HCT116 (cell line): ENCODE measurements around the gene PRC1. TPM values are rescaled to one million over a fixed set of nuclear protein-coding genes. Genes with fewer than 3 reads are reported as not detected.

Source experiments
- ATAC-seq: fragments of 200-7000 bp; cut with Tn5 transposase; 2 replicates; pipeline ENCODE4 v1.9.1; 2020; ENCODE audit warnings: mild to moderate bottlenecking, moderate library complexity
- BruUV-seq: library from RNA; stranded (reverse); fragments of 400-500 nt; replicated peaks from 2 replicates; lab custom pipeline; 2021; lab: Mats Ljungman, UMichigan
- CTCF ChIA-PET: fragments of 300-600 bp; sonication (Branson Sonifier 250); formaldehyde crosslinking; loops from one replicate; lab custom pipeline; 2021; ENCODE audit warnings: antibody characterized with exemption; lab: Charles Lee
- POLR2A ChIA-PET: fragments of 300-600, 350-600 bp; sonication (Branson Sonifier 250); formaldehyde crosslinking; loops from one replicate; lab custom pipeline; 2021; ENCODE audit warnings: antibody characterized with exemption; lab: Charles Lee
- RAD21 ChIA-PET, 2 experiments: fragments of 300-600 bp; sonication (Branson Sonifier 250); formaldehyde crosslinking; loops; one replicate each; lab custom pipeline; 2023; ENCODE audit warnings: low total read pairs in 2 of 2; ENCODE audit not compliant: uncharacterized antibody in 2 of 2, unreplicated experiment in 2 of 2, low non-redundant PET in 1 of 2; lab: Charles Lee
- DNase-seq: peaks from one replicate; pipeline ENCODE4 v3.0.0-alpha.2; 2010; ENCODE audit warnings: low read depth, low spot score
- H2AFZ ChIP-seq: fragments of 200-600 bp; shearing (Covaris generic), sonication (generic); 2 replicates; pipeline ENCODE4 v1.6.1; 2017; ENCODE audit warnings: low read depth, mixed run types, mixed read lengths, antibody characterized with exemption, low read length; ENCODE audit not compliant: poor library complexity, severe bottlenecking
- H3K27ac ChIP-seq: 2 replicates; pipeline ENCODE4 v1.5.1; 2012; ENCODE audit warnings: low read depth, low read length
- H3K27me3 ChIP-seq: fragments of 200-600 bp; sonication (generic); 2 replicates; pipeline ENCODE4 v1.6.1; 2016; ENCODE audit warnings: mixed run types, low read length, mixed read lengths; ENCODE audit not compliant: insufficient read depth
- H3K36me3 ChIP-seq, 2 experiments: fragments of 200-500 bp in 1 of 2; fragments of 200-600 bp in 1 of 2; sonication (Bioruptor generic) in 1 of 2; sonication (generic) in 1 of 2; 2 replicates each; pipeline versions ENCODE4 v1.5.1 to v1.6.1; 2014 to 2016; ENCODE audit warnings: low read length in 2 of 2, inconsistent platforms in 1 of 2, mixed read lengths in 1 of 2, mixed run types in 1 of 2; ENCODE audit not compliant: insufficient read depth in 2 of 2, control insufficient read depth in 1 of 2
- H3K4me1 ChIP-seq, 2 experiments: fragments of 200-600 bp in 1 of 2; sonication (generic) in 1 of 2; 2 replicates each; pipeline versions ENCODE4 v1.5.1 to v1.6.1; 2012 to 2017; ENCODE audit warnings: low read length in 2 of 2, inconsistent platforms in 1 of 2, mild to moderate bottlenecking in 1 of 2, mixed read lengths in 1 of 2, mixed run types in 1 of 2, moderate library complexity in 1 of 2; ENCODE audit not compliant: insufficient read depth in 2 of 2, control insufficient read depth in 1 of 2
- H3K4me2 ChIP-seq: fragments of 200-600 bp; sonication (generic); 2 replicates; pipeline ENCODE4 v1.6.1; 2017; ENCODE audit warnings: mixed run types, low read length, mixed read lengths
- H3K4me3 ChIP-seq, 2 experiments: fragments of 200-600 bp in 1 of 2; sonication (generic) in 1 of 2; replicated peaks in 1 of 2; 2 replicates each; pipeline ENCODE4 v1.5.1; 2011 to 2016; ENCODE audit warnings: low read length in 2 of 2, control low read depth in 1 of 2, low read depth in 1 of 2, mild to moderate bottlenecking in 1 of 2, mixed read lengths in 1 of 2, mixed run types in 1 of 2
- H3K79me2 ChIP-seq: fragments of 200-600 bp; sonication (generic); 2 replicates; pipeline ENCODE4 v1.6.1; 2017; ENCODE audit warnings: mild to moderate bottlenecking, mixed run types, low read length, moderate library complexity, mixed read lengths; ENCODE audit not compliant: insufficient read depth
- H3K9ac ChIP-seq: fragments of 200-600 bp; sonication (generic); 2 replicates; pipeline ENCODE4 v1.6.1; 2016; ENCODE audit warnings: low read length, mixed read lengths
- H3K9me2 ChIP-seq: fragments of 200-600 bp; sonication (generic), shearing (Covaris generic); 2 replicates; pipeline ENCODE4 v1.6.1; 2017; ENCODE audit warnings: mixed run types, mild to moderate bottlenecking, moderate library complexity; ENCODE audit not compliant: insufficient read depth
- H3K9me3 ChIP-seq, 2 experiments: fragments of 200-500 bp in 1 of 2; fragments of 200-600 bp in 1 of 2; sonication (Bioruptor generic) in 1 of 2; sonication (generic) in 1 of 2; 2 replicates each; pipeline ENCODE4 v1.6.1; 2014 to 2017; ENCODE audit warnings: low read length in 2 of 2, mixed read lengths in 2 of 2, inconsistent platforms in 1 of 2, low read depth in 1 of 2, mild to moderate bottlenecking in 1 of 2, mixed run types in 1 of 2, moderate library complexity in 1 of 2; ENCODE audit not compliant: control insufficient read depth in 1 of 2, insufficient read depth in 1 of 2
- H4K20me1 ChIP-seq: fragments of 200-600 bp; sonication (generic), shearing (Covaris generic); 2 replicates; pipeline ENCODE4 v1.6.1; 2017; ENCODE audit warnings: mixed run types, mild to moderate bottlenecking, moderate library complexity; ENCODE audit not compliant: insufficient read depth
- ATF3 ChIP-seq: IDR thresholded peaks from 2 replicates; pipeline ENCODE4 v1.6.1; 2012
- CBX3 ChIP-seq: IDR thresholded peaks from 2 replicates; pipeline ENCODE4 v1.6.1; 2012; ENCODE audit warnings: low read depth
- CEBPB ChIP-seq: IDR thresholded peaks from 2 replicates; pipeline ENCODE4 v1.6.1; 2012; ENCODE audit warnings: low read depth
- ELF1 ChIP-seq: IDR thresholded peaks from 2 replicates; pipeline ENCODE4 v1.6.1; 2012; ENCODE audit warnings: low read depth, borderline replicate concordance
- EZH2phosphoT487 ChIP-seq: fragments of 200-600 bp; IDR thresholded peaks from 2 replicates; pipeline ENCODE4 v1.6.1; 2018; ENCODE audit warnings: antibody characterized with exemption, borderline replicate concordance
- POLR2A ChIP-seq: IDR thresholded peaks from 2 replicates; pipeline ENCODE4 v1.7.0; 2011; ENCODE audit warnings: borderline replicate concordance; ENCODE audit not compliant: insufficient read depth, insufficient read length; ENCODE audit errors: extremely low read depth
- SIN3A ChIP-seq: IDR thresholded peaks from 2 replicates; pipeline ENCODE4 v1.6.1; 2012; ENCODE audit warnings: low read depth
- SP1 ChIP-seq: IDR thresholded peaks from 2 replicates; pipeline ENCODE4 v1.6.1; 2012; ENCODE audit warnings: low read depth
- TCF7L2 ChIP-seq: IDR thresholded peaks from 2 replicates; pipeline ENCODE4 v1.7.0; 2011; ENCODE audit warnings: borderline replicate concordance, inconsistent platforms; ENCODE audit not compliant: insufficient read depth, insufficient read length; ENCODE audit errors: extremely low read depth
- intact Hi-C: fragments of 100-400 bp; cut with micrococcal nuclease; formaldehyde crosslinking; loops from 2 replicates; pipeline ENCODE4 v1.10.0; 2022
- total RNA-seq: library from RNA; stranded (reverse); gene quantifications from one replicate; pipeline ENCODE4 v1.2.1, GENCODE V29; 2021; ENCODE audit not compliant: unreplicated experiment

The PRC1 gene
- total RNA-seq, 1 experiment from 2014 or later: 186 TPM

GRCh38 chr15:90957031-90957790, 37.1 kb downstream of the PRC1 start:
- Histone ChIP-seq H3K27me3 (no peaks in the 10 kb centered on the region), H3K9ac (no peak overlapping the region), H2AFZ (no peak overlapping the region), H4K20me1 (no peaks in the 10 kb centered on the region), H3K79me2 (peaks cover 24% of the 10 kb centered on the region), H3K4me2 (no peak overlapping the region), H3K4me3 (no peak overlapping the region), H3K27ac (no peak overlapping the region; the same call in 1 of the 2 replicates), H3K4me1 (peaks cover 11 to 23% of the 10 kb centered on the region in 2 experiments), H3K36me3 (peaks cover 6 to 18% of the 10 kb centered on the region in 2 experiments), H3K9me2 (no peaks in the 10 kb centered on the region), H3K9me3 (no peaks in the 10 kb centered on the region)
- RAD21 ChIA-PET: no interaction called here
- DNase-seq (no peak), ATAC-seq (no peak)
- POLR2A ChIA-PET: no interaction called here
- intact Hi-C loops: no loop called here
- CTCF ChIA-PET: interaction anchor here (1.1 to 4.0 kb wide), 2 partner anchors 24 to 25 kb away, joined by 6 to 35 read pairs; partner anchors contain the start of genes HDDC3 and UNC45A
- BruUV-seq: no TSS peak
- no peak for TF ChIP-seq CEBPB
- TF ChIP-seq CBX3: no peak
- TF ChIP-seq POLR2A: no peak
- no peak for TF ChIP-seq SP1
- TF ChIP-seq ELF1: no peak
- no peak for TF ChIP-seq TCF7L2
- no peak for TF ChIP-seq ATF3
- no peak for TF ChIP-seq EZH2phosphoT487
- TF ChIP-seq SIN3A: no peak
